GM19043 (cell line): ENCODE data around the gene EEFSEC.

Experiments
- ATAC-seq: cut with Tn5 transposase; IDR thresholded peaks from one replicate; pipeline ENCODE4 v1.9.1; 2021; ENCODE audit warnings: low read depth; ENCODE audit not compliant: unreplicated experiment

EEFSEC gene

DNA sequence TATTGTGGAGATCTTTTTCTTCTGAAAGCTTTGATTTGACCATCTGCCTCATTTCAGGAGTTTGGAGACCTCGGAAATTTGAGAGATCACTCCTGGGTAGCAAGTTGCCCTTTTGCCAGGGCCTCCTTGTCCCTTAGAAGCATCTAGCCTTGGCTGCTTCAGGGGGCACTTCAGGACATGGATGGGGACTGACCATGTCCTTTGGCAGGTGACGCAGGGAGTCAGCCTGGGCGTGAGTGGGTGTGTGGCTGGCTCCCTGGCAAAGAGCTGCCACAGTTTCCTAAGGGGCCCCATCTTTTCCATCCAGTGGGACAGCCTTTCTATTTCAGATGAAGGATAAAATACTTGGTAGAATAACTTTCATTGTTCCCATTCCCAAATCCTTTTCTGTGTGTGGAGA lies 27.6 kb downstream of the EEFSEC start:
- ATAC-seq, result no peak

GRCh38 chr3:128182656-128183055 lies 29.4 kb downstream of the EEFSEC start:
- no peak for ATAC-seq

DNA sequence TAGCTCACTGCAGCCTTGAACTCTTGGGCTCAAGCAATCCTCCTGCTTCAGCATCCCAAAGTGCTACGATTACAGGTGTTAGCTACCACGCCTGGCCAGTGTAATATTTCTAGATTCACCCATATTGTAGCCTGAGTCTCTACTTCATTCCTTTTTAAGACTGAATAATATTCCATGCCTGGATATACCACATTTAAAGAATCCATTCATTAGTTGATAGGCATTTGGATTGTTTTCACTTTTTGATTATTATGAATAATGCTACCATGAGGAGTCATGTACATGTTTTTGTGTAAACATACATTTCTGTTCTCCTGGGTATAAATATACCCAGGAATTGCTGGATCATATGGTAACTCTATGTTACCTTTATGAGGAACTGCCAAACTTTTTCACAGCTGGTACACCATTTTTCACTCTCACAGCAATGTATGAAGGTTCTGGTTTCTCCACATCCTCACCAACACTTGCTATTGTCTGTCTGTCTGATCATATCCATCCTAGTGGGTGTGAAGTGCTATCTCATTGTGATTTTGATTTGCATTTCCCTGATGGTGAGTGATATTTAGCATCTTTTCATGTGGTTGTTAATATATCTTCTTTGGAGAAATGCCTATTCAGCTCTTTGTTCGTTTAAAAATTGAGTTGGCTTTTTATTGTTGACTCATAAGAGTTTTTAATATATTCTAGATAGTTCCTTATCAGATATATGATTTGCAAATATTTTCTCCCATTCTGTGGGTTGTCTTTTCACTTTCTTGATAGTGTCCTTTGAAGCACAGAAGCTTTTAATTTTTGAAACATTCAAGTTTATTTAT lies 32.6 kb downstream of the EEFSEC start:
- ATAC-seq, result no peak

DNA sequence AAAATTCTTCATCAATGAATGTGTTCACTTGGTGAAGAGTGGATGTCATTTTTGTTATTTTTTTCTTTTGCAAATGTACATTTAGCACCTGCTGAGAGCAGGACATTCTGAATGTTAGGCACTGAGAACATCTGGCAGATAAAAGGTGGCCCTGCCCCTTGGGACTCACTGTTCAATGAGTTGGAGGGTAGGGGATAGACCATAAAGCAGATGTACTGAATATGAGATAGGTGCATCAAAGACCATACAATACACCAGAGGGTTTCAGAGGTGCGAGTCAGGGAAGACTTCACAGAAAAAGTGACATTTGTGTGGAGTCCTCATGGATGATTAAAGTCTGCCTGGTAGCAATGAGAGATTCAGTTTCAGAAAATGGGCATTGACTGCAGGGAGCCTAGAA lies 34.2 kb downstream of the EEFSEC start:
- ATAC-seq, result no peak

DNA sequence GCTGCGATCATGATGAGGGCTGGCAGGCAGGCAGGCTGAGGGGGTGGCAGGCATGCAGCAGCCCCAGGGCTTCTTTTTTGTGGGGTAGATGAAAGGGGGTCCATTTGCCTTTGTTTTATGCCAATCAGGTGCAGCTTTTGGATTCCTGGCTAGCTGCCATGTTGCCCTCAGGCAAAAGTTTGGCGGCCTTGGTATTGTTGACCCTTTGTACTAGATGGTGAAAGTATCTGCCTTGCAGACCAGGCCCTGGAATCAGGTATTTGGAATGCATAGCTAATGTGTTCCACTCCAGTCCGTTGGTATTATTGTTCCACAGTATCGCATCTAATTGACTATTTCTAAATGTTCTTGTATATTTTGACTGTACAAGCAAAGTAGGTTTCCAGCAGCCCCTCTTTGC lies 35.0 kb downstream of the EEFSEC start:
- no peak for ATAC-seq

- no peak for ATAC-seq
Observed at GRCh38 chr3:128188956-128189355, 35.7 kb downstream of the EEFSEC start.

DNA sequence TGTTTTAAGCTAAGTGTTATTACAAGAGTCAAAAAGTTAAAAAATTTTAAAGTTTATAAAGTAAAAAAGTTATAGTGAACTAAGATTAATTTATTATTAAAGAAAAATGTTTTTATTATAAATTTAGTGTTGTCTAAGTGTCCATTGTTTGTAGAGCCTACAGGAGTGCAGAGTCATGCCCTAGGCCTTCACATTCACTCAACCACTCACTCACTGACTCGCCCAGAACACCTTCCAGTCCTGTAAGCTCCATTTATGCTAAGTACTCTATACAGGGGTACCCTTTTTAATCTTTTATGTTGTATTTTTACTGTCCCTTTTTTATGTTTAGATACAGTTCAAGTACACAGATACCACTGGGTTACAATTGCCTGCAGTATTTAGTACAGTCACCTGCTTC lies 37.2 kb downstream of the EEFSEC start:
- no peak for ATAC-seq

DNA sequence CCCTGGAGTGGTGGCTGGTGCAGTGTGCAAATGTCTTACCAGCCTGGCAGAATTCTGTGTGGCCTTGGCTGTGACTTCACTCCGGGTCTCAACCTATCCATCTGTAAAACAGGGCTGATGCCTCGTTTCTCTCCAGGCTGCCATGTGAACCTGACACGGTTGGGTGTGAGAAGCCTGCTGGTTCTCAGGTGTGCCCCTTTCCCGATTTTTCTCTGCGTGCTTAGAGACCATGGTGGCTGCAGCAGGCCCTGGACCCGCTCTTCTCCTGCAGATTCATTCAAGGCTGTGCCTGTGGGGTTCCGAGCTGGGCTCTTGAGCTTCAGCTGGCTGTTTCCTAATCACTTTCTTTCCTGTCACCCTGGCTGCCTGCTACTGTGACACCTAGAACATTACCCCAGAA lies 38.9 kb downstream of the EEFSEC start:
- no peak for ATAC-seq

- no peak for ATAC-seq
Observed at GRCh38 chr3:128193168-128193567, 39.9 kb downstream of the EEFSEC start.

DNA sequence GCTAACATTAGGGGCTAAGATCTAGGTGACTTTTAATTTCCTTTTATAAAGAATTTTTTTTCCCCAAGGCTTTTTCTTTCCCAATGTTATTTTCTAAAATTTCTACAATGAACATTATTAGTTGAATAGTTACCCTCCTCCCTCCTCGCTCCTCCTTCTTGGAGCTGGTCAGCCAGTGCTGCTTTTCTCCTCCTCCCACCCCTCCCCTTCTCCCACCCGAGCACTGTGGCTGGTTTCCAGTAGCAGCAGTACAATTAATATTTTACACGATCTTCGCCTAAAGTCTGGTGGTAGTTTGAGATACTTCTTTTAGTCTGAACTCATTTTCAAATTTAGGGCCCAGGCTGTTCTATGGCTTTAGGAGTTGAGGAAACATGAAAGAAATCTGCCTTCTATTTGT lies 41.6 kb downstream of the EEFSEC start:
- ATAC-seq, result no peak

- ATAC-seq, result no peak
Observed at GRCh38 chr3:128195369-128195768, 42.1 kb downstream of the EEFSEC start.

GRCh38 chr3:128195802-128196201 lies 42.5 kb downstream of the EEFSEC start:
- no peak for ATAC-seq

DNA sequence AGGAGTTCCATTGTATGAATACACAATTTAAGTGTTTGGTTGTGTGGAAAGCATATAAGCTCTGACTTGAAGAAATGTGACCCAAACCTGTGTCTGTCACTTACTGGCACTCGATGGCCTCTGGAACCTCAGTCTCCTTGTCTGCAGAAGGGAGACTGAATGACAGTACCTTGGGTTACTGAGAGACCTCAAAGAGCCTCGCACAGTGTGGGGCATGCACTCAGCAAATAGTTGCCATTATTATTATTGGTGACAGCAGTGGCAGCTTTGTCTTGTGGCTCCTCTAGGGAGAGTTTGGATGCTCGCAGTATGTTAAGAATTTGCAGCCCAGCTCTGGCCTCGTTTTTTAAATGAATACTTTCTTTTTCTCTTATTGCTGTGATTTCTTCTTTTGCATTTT lies 43.4 kb downstream of the EEFSEC start:
- ATAC-seq, result no peak

DNA sequence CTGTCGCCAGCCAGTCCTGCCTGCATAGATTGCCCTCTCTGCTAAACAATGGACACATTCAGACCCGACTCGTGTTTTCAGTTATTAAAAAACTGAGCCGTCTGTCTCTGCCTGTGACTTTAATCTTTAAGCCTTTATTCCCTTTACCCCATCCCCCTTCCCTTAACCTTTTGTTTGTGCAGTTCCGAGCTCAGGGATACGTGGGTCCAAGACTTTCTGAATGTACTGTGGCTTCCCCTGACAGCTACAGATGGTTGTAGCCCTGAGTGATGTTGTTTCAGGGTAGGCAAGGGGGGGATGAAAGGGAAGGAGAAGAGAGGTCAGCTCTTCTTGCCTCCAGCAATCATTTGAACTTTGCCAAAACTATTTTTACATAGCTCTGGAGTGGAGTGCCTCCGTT lies 44.6 kb downstream of the EEFSEC start:
- ATAC-seq, result no peak

DNA sequence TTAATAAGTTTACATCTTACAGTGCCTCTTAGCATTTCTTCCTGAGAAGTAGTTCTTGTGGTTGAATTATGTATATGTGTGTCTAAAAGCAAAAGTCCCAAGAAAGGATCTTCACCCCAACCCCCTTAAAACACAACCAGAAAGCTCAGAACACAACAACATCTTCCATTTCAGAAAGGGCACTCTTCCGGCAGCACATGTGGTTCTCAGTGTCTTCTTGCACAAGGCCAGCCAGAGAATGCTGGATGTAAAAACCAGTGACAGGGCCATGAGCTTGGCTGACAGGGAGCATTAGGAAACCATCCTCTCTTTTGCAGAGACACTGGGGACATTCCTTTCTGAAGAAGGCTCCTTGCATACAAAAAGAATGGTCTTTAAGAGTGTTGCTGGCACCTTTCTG lies 45.0 kb downstream of the EEFSEC start:
- no peak for ATAC-seq

DNA sequence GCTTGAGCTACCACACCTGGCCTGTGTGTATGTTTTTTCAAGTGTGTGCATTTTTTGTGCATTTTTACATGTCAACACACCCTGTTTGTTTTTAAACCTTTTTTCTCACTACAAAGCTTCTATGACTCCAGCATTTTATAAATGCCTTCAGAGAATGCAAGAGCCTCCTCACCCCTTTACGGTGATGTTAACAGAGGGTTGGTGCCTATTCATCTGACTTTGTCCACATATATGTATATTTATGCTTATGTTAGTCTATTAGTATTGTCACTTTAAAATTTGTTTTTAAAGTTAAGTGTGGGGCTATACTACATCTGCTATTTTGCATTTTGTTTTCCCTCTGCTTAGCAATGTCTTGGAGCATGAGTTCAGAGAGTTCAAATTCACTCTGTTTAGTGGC lies 45.8 kb downstream of the EEFSEC start:
- ATAC-seq, result no peak

GRCh38 chr3:128201158-128201755 lies 48.0 kb downstream of the EEFSEC start:
- ATAC-seq, result no peak

- ATAC-seq, result no peak
Observed at GRCh38 chr3:128203169-128203568, 49.9 kb downstream of the EEFSEC start.

GRCh38 chr3:128205558-128206145 lies 52.4 kb downstream of the EEFSEC start:
- no peak for ATAC-seq

- no peak for ATAC-seq
Observed at GRCh38 chr3:128207951-128208350, 54.7 kb downstream of the EEFSEC start.

DNA sequence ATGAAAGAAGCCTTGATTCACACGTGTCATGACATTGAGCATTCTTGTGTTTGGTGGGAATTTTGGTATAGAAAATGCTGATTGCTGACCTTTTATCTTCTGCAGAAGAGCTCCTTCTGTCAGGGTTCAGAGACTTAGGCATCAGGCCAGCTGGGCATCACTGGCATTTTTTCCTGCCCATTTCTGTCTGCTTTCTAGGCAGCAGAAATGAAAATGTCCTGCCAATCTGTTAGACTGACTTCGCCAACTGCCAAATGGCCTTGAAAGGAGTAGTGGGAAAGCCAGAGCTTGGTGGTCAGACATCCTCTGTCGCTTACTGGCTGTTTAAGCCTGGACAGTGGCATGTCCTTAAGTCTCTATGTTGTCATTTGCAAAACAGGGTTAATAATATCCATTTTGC lies 57.4 kb downstream of the EEFSEC start:
- no peak for ATAC-seq

DNA sequence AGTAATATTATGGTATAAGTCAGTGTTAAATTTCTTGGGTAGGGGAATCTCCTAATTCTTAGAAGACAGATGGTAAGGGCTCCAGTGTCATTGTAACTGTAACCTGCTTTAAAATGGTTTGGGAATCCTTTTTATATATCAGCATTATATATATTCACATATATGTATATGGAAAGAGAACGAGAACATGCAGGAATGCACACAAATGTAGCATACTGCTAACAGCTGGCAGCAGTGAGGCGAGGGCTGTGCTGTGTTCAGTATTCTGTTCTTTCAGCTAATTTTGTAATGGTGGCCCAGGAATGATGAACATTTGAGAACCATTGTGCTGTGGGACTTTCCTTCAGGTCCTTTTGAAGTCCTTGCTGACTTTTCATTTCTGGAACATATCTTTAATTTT lies 60.8 kb downstream of the EEFSEC start:
- ATAC-seq, result no peak
